Measurements from ENCODE around the gene CDK6.

CDK6 gene

GRCh38 chr7:92845736-92846135 is 9.4 kb upstream of the CDK6 start:
- DNase-seq (ENCODE audit: low spot score) = no peak

DNA sequence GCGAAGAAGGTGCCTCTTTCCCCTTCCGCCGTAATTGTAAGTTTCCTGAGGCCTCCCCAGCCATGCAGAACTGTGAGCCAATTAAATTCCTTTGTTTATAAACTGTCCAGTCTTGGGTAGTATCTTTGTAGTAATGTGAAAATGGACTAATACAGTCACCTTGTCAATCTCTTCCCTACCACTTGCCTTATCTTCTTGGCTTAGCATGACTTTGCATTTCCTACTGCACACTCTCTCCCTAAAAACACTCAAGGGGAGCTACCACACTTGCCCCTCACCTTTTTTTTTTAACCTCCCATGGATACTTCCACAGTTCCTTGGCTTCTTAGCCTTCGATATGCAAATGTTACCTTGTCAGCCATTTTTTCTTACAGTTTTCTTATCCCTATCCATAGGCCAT is 7.4 kb upstream of the CDK6 start:
- no peak for DNase-seq (ENCODE audit: low spot score)

DNA sequence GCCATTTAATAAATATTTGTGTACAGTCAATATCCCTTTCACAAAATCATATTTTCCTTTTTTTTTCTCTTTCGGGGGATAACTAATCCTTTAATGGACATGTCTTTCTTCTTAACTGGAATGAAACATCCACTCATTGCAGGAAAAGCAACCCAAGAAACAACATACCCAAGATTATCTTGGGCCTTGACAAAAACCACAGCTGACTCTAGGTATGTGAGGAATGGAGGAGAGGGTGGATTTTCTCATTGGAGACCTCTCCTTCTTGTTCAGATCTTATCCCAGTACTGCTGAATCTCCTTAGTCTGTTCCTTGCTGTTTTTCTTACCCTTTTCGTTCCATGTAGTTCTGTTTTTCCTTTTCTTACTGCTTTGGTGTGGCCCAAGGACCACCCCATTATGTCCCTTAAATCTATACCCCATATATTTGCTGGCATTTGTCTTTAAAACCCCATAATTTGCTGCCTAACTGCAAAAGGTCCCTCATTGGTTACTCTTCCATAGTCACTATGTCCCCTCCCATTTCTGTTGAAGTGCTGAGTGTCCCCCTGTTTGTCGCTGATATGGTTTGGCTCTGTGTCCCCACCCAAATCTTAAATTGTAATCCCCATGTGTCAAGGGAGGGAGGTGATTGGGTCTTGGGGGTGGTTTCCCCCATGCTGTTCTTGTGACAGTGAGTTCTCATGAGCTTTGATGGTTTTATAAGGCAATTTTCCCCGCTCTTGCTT is 6.8 kb upstream of the CDK6 start:
- DNase-seq (ENCODE audit: low spot score) = no peak

DNA sequence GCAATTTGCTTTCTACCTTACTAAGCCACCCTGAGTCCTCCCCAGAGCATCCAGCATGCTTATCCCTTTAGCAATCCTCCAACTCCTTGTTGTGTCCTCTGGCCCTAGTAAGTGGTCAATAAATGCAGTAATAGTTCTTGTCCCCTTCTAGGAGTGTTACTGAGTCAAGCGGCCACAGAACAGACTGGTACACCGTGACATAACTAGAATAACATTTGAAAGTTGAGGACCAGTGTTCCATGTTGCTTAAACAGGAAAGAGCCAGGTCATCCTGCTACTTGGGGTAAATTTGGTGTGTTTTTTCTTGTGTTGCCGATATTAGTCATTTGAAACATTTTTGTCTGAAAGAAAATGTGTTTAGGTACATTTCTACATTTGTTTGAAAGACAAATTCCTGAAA is 4.8 kb upstream of the CDK6 start:
- DNase-seq (ENCODE audit: low spot score) = no peak

GRCh38 chr7:92840316-92840715 is 3.9 kb upstream of the CDK6 start:
- DNase-seq (ENCODE audit: low spot score) = no peak

- no peak for DNase-seq (ENCODE audit: low spot score)
These were observed 3.5 kb upstream of the CDK6 start for GRCh38 chr7:92839901-92840300.

DNA sequence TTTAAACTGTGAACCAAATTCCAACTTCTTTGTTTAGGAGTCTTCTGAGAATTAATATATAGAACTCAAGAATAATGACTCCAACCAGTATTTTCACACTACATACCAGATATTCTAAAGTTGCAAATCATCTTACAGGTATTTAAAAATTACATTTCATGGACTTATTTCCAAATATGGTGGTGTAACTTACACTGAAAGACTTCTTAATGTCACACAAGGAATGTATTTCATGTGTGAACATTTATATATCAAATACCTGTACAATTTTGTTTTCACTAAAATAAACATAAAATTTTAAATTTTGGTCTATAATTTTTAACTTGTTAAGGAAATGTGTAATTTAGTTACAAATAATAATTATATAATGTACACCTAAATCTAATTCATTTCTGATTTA is 2.6 kb upstream of the CDK6 start:
- no peak for DNase-seq (ENCODE audit: low spot score)

GRCh38 chr7:92837000-92837749 is 802 bp upstream of the CDK6 start:
- peak; percentile 9 for DNase-seq (ENCODE audit: low spot score)

- DNase-seq (ENCODE audit: low spot score) = peak; percentile 48
These were observed 403 bp downstream of the CDK6 start for GRCh38 chr7:92835851-92836488.

DNA sequence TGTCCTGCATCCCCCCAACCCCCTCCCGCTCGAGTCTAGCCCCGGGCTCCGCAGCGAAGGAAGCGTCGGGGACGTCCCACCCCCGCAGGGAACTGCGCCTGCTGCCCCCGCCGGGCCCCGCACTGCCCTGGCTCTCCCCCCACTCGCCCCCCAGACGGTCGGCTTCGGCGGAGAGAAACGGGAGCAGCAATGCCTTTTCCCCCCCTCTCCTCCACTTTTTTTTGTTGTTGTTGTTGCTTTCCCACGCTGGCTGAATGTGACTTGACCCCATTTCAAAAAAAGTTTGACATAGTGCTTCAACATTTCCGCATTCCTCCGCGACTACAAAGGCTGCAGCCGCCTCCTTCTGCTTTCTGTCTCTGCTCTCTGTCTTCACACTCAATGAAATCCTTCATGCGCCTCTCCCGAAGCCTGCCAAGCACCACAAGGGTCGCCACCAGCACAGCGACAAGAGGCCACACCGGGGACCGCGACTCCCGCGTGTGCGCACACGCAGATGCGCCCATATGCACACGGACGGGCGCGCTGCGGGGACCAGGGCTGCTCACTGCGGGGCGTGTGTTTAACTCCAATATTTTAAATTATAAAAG is 1.0 kb downstream of the CDK6 start:
- peak; percentile 37 for DNase-seq (ENCODE audit: low spot score)

DNA sequence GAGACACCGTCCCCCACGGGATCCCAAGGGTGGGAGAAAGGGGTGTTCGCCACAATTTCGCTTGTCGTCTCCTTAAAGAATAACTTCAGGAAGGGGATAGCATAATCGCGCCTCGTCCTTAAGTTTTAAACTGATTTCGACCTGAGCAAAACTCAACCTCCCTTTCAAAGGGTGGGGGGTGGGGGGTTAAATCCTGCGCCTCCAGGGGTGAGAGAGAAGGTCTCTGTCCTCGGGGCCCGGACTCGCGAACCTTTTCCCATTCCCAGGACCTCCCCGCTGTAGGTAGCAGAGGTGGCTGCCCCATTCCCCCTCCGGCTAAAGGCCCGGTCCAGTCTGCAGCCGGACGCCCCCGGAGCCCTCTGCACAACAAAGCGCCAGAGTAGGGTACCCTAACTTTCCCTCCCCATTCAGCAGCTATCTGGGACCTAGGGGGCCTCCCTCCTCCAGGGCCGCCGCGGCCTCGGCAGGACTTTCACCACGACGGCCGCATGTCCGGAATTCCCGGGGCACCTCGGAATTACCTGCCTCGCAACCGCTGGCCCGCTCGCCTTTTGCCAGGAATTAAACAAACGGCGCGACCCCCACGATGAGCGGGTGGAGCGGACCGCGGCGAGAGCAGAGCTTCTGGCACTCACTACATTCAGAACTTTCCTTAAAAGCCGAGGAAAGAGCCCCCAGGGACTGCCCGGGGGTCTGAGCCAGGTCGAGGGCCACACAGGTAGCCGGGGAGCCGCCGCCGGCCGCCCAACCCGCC is 1.7 kb downstream of the CDK6 start:
- DNase-seq (ENCODE audit: low spot score) = no peak

DNA sequence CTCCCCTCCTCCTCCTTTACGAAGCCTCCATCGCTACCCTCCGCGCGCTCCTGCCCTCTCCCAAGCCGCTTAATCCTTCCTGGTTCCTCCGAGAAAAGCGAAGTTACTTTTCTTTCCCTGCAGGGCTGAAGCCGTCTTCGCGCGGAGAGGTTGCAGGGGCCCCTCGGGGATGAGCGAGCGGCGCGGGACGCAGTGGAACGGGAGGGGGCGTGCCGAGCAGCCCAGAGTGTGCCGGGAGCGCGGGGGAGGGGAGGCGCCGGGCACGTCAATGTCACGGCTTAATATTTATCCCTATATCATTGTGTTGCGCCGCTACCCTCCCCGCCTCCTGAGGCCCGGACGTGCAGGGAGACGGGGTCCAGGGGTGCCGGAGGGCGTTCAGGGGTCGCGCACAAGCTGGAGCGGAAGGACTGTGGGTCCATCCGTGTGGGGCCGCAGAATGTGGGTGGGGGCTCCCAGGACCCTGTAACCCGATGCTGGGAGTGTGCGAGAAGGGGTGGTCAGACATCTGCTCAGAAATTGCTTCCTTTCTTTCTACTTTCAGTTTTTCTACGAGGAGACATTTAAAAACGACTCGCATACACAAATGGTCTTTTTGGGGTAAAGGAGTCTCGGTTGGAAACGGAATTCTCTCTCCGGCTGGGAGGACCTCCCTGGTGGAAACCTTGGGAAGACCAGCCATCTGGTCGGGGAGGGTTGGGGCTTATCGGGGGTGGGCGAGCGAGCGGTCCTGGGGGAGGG is 2.4 kb downstream of the CDK6 start:
- DNase-seq (ENCODE audit: low spot score) = peak; percentile 67

- DNase-seq (ENCODE audit: low spot score) = peak; percentile 88
These were observed 3.2 kb downstream of the CDK6 start for GRCh38 chr7:92833024-92833765.

DNA sequence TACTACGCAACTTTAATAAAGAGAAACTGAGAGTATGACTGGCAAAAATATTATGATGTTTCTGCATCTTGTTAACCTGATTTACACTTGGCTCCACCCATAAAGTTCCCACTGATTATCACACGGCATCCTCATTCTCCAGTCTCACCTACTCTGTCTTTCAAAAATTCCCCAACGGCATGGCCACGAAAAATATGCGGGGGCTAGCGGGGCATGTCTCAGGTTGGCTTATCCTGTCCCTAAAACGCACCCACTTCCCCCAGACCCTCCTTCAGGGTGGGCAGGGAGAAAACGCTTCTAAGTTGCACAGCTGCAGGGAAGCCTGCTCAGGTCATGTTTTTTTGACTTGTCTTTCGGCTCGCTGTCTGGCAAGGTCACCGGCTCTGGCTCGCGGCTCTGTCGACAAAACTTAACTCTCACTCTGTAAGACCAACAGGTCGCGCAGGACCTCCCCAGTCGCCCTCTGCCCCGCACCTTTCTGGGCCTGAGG is 3.8 kb downstream of the CDK6 start:
- no peak for DNase-seq (ENCODE audit: low spot score)

DNA sequence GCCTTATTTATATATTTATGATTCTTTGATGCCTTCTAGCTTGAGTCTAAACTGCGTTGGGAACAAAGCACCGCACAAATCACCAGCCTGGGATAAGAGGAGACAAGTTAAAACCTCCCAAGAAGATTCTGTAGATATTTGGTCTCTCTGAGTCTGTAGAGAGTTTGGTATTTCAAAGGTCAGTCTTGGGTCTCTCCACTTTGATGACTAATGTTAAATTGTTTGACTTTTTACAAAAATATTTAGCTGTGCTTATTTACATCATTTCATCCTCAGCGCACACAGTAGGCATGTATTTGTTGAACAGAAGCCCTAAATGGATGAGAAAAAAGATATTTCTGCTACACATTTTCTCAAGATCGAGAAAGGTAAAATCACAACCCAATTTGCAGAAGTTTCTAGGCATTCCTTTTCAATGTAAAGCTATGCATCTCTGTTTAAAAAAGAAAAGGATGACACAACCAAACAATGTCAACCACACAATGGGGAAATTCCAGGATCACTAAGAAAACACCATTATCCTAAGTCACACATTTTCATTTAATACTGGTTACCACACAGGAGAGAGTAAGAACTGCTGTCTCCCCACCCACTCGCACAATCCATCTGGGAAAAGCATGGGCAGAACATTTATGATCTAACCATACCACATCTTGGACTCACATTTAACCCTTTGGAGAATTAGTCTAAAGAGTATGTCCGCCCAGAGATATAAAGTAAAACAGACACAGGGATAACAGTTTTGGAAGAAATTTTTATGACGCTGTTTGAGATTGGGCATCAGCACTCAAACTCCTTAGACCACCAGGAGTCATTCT is 4.4 kb downstream of the CDK6 start:
- no peak for DNase-seq (ENCODE audit: low spot score)

DNA sequence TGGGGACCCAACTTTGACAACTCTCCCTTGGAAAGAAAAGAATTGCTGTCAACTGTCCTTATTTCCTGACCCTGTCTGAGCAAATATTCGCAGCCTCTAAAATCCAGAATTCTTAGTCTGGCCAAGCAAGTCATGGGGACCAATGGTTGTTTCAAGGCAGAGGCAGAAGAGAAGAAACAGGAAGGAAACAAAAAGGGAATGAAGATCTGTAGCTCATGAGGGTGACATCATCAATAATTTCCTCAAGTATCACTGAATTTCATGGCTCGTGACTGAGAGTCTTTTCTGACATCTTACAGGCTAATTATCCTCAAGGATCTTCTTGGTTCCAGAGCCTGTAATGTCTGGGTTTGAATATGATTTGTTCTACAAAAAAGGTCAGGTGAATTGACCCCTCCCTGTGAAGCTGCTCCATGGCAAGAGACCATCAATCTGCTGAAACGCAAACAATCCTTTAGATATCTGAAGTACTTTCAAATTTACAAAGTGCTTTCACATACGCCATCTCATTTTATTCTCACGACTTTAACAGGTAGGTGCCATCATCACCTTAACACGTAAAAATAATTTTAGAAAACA is 5.8 kb downstream of the CDK6 start:
- DNase-seq (ENCODE audit: low spot score) = no peak

- DNase-seq (ENCODE audit: low spot score) = no peak
These were observed 6.3 kb downstream of the CDK6 start for GRCh38 chr7:92830027-92830426.

DNA sequence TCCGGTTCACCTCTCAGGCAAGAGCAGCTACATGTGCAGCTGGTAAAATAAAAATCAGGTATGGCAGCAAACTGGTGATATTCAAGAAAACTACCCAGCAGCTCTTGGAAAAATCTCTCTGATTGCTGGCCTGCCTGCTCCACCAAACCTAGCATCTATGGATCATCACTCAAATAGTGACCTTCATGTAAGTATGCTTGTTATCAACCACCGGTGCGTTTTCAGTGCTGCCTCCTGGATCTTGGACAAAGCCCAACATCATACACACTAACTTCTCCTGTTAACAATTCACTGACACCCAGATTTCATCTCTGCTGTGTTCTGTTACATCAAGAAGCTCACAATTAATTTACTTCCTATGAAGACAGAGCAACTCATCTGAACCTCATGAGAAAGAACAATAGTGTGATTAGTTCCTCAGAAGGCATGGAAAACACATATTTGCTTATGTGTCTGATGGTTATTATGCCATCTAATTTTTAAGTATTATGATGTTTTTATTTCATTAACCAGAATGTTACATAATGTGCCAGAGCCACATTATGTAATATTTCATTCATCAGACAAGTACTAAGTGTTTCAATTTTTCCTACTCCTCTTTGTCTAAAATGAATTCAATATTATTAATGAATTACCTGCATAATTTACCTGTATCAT is 8.8 kb downstream of the CDK6 start:
- DNase-seq (ENCODE audit: low spot score) = no peak
